Esophagus muscularis mucosa (tissue), 3 donors: ENCODE data around the gene RIMS3.

ENCODE experiments used
- POLR2A ChIP-seq: fragments of 450-650 bp; IDR thresholded peaks from one replicate; pipeline ENCODE4 v1.6.1; 2017; ENCODE audit warnings: antibody characterized with exemption, moderate library complexity, mild to moderate bottlenecking, low read depth
- POLR2AphosphoS5 ChIP-seq, 2 donors: sonication (generic); formaldehyde crosslinking; IDR thresholded peaks; one replicate each; pipeline ENCODE4 v1.6.1; 2017; ENCODE audit warnings: antibody characterized with exemption in 2 of 2
- TF ChIP-seq, protein P1 (sequence below), 3 experiments: fragments of 200-600 bp in 2 of 3; fragments of 450-650 bp in 1 of 3; sonication (generic) in 2 of 3; IDR thresholded peaks; one replicate each; pipeline ENCODE4 v1.5.1; 2017 to 2019; ENCODE audit warnings: antibody characterized with exemption in 3 of 3, mild to moderate bottlenecking in 2 of 3, moderate library complexity in 1 of 3

DNA sequence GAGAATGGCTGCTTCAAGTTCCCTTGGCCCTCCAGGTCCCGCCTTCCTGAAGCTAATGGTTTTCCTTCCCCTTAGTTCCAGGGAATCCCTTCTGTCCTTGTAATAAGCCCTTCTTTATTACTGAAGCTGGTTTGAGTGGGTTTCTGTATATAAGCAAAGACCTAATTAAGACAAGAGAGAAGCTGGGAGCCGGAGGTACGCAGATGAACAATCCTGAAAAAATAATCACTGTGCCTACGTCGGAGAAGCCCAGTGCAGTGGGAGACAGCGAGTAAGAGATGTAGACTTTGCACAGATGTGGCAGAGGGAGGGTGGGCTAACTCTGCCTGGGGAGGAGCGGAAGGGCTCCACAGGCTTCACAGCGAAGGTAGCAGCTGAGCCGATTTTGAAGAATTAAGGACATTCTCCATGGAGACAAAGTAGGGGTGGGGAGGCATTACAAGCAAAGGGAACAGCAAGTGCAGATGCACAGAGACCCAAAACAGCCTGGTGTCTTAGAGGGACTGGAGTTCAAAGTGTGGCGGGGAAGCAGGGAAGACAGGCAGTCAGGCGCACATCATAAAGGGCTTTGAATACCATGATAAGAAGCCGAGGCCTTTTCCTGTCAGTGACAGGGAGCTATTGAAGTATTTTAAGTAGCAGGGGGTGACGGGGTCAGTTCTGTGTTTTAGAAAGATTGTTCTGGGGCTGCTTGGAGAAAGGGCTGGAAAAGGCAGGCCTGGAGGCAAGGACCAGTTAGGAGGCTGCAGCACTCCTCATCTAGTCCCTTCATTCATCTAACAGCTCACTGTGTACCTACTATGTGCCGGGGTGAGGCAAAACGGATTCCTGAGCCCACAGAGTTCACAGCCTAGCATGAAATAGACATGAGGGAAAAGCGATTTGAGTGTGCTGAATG is 6.5 kb downstream of the RIMS3 start:
- TF ChIP-seq, protein P1, sequence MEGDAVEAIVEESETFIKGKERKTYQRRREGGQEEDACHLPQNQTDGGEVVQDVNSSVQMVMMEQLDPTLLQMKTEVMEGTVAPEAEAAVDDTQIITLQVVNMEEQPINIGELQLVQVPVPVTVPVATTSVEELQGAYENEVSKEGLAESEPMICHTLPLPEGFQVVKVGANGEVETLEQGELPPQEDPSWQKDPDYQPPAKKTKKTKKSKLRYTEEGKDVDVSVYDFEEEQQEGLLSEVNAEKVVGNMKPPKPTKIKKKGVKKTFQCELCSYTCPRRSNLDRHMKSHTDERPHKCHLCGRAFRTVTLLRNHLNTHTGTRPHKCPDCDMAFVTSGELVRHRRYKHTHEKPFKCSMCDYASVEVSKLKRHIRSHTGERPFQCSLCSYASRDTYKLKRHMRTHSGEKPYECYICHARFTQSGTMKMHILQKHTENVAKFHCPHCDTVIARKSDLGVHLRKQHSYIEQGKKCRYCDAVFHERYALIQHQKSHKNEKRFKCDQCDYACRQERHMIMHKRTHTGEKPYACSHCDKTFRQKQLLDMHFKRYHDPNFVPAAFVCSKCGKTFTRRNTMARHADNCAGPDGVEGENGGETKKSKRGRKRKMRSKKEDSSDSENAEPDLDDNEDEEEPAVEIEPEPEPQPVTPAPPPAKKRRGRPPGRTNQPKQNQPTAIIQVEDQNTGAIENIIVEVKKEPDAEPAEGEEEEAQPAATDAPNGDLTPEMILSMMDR (IDR thresholded peaks at IDR 0.05), result no peak
- TF ChIP-seq POLR2A (no peak), POLR2AphosphoS5 (IDR thresholded peaks at IDR 0.05) (no peak)
